ENCODE results near the gene CDK4.
"Not testable (repeated sequence)": the region's sequence is repeated elsewhere in the genome, so short reads cannot be mapped to it uniquely, and the experiment has no call there.

Gene CDK4

DNA sequence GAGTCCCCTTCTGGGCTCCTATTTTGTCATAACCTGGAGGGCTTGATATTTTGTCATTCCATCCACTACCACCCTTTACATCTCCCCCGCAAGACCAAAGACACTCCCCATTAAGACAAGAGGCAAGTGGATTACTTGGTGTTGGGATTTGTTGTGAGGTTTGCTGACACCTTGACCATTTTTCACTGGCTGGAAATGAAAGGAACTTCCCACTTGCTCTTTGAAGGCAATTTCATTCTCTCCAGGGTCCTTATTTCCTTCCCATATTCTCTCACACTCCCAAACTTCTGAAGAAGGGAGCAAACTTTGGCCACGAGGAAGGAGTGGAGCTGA is 28.5 kb downstream of the CDK4 start:
- ChIA-PET POLR2A (interaction anchor here (1.9 kb wide), 1 partner anchor 21 kb away, joined by 7 read pairs; the partner anchor contains the start of gene TSPAN31), CTCF (interaction anchor here (0.7 kb wide), 1 partner anchor 141 kb away, joined by 3 read pairs; no protein-coding TSS in a partner anchor)
- TF ChIP-seq FOXA1 (IDR thresholded peaks at IDR 0.05): no peak
- TF ChIP-seq SUZ12 (IDR thresholded peaks at IDR 0.05): no peak
- TF ChIP-seq FOXM1 (IDR thresholded peaks at IDR 0.05; ENCODE audit: borderline replicate concordance): no peak
- no peak for TF ChIP-seq LEF1 (IDR thresholded peaks at IDR 0.05; ENCODE audit: borderline replicate concordance)
- no peak for TF ChIP-seq ARNT (IDR thresholded peaks at IDR 0.05)
- no peak for TF ChIP-seq FOXK2 (IDR thresholded peaks at IDR 0.05)
- no peak for TF ChIP-seq TARDBP (IDR thresholded peaks at IDR 0.05)
- TF ChIP-seq ZNF384 (IDR thresholded peaks at IDR 0.05): no peak
- TF ChIP-seq CTBP1 (IDR thresholded peaks at IDR 0.05; ENCODE audit: borderline replicate concordance): no peak
- TF ChIP-seq PKNOX1 (IDR thresholded peaks at IDR 0.05): no peak
- no peak for TF ChIP-seq BHLHE40 (IDR thresholded peaks at IDR 0.05; ENCODE audit: borderline replicate concordance)
- DNase-seq (ENCODE audit: extremely low spot score): no peak

DNA sequence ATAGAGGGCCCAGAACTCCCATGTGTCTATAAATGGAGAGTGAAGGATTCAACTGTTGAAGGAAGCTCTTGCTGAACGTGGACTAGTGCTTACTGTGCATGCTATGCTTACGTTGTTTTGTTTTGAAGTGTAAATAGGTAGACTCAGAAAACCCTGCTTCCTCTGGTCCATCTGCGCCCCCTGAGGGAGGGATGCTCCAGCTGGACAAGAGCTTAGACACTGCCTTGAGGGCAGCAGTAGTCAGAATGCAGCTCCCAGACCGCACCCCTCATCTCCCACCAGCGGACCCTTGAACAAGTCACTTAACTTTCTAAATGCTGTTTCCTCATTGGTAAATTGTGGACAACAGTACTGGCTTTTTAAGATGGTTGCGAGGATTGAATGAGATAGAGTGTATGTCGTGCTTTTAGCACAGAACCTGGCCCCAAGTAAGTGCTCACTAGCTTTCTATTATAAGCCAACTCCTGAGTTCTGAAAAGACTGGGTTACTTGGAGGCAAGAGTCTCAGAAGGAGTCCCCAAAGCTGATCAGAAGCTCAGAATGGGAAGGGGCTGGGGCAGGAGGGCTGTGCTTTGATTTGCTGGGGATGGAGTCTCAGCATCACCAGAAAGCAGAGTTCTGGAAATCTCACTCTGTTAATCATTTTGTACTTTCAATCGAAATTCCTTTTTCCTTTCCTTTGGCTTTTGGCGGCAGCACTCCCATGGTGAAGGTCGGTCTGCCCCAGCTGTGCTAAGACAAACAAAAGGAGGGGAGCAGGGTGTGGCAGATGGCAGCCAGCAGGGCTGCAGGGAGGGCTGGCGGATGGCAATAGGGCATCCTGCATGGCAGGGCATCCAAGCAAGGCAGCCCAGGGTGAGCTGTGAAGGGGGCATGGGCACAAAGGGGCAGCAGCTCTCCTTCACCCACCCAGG is 29.1 kb downstream of the CDK4 start:
- ChIA-PET CTCF (interaction anchor here (0.7 to 0.8 kb wide), 3 partner anchors 18 to 140 kb away, joined by 3 to 4 read pairs (median 3); no protein-coding TSS in a partner anchor), POLR2A (interaction anchor here (0.8 to 1.9 kb wide), 2 partner anchors 22 to 49 kb away, joined by 3 to 7 read pairs; partner anchors contain the start of genes EEF1AKMT3, METTL1 and TSPAN31)
- DNase-seq (ENCODE audit: extremely low spot score): no peak
- TF ChIP-seq LEF1 (IDR thresholded peaks at IDR 0.05; ENCODE audit: borderline replicate concordance) (no peak), FOXK2 (IDR thresholded peaks at IDR 0.05) (no peak), TARDBP (IDR thresholded peaks at IDR 0.05) (no peak), ARNT (IDR thresholded peaks at IDR 0.05) (no peak), BHLHE40 (IDR thresholded peaks at IDR 0.05; ENCODE audit: borderline replicate concordance) (no peak), SUZ12 (IDR thresholded peaks at IDR 0.05) (no peak), L3MBTL2 (conservative IDR thresholded peaks at IDR 0.05) (no peak), PKNOX1 (IDR thresholded peaks at IDR 0.05) (no peak), SP1 (IDR thresholded peaks at IDR 0.05) (no peak), FOXA1 (IDR thresholded peaks at IDR 0.05) (no peak), FOXM1 (IDR thresholded peaks at IDR 0.05; ENCODE audit: borderline replicate concordance) (no peak), ZNF384 (IDR thresholded peaks at IDR 0.05) (no peak), CTBP1 (IDR thresholded peaks at IDR 0.05; ENCODE audit: borderline replicate concordance) (no peak), ELF4 (IDR thresholded peaks at IDR 0.05) (no peak), HDGF (IDR thresholded peaks at IDR 0.05; ENCODE audit: borderline replicate concordance) (no peak), NFRKB (IDR thresholded peaks at IDR 0.05) (no peak)

GRCh38 chr12:57721846-57722608 is 30.1 kb downstream of the CDK4 start:
- ChIA-PET CTCF (interaction anchor here (0.7 to 0.8 kb wide), 2 partner anchors 17 to 35 kb away, joined by 3 to 4 read pairs; no protein-coding TSS in a partner anchor), POLR2A (interaction anchor here (0.8 kb wide), 1 partner anchor 50 kb away, joined by 3 read pairs; the partner anchor contains the start of genes EEF1AKMT3 and METTL1)
- DNase-seq (ENCODE audit: extremely low spot score): not testable (repeated sequence)

- TF ChIP-seq ZNF384 (IDR thresholded peaks at IDR 0.05): no peak
- TF ChIP-seq BHLHE40 (IDR thresholded peaks at IDR 0.05; ENCODE audit: borderline replicate concordance): no peak
- ChIA-PET CTCF (no interaction called here), POLR2A (interaction anchor here (1.2 kb wide), 1 partner anchor 14 kb away, joined by 4 read pairs; no protein-coding TSS in a partner anchor)
- DNase-seq (ENCODE audit: extremely low spot score): no peak
These were observed 31.2 kb downstream of the CDK4 start for GRCh38 chr12:57720606-57721595.

GRCh38 chr12:57719777-57720605 is 32.1 kb downstream of the CDK4 start:
- CTCF ChIA-PET: no interaction called here
- POLR2A ChIA-PET: interaction anchor here (1.2 to 1.3 kb wide), 2 partner anchors 15 to 26 kb away, joined by 4 read pairs; partner anchors contain the start of gene OS9
- DNase-seq (ENCODE audit: extremely low spot score): no peak
- TF ChIP-seq FOXM1 (IDR thresholded peaks at IDR 0.05; ENCODE audit: borderline replicate concordance) (no peak), FOXA1 (IDR thresholded peaks at IDR 0.05) (no peak), NFRKB (IDR thresholded peaks at IDR 0.05) (no peak), SP1 (IDR thresholded peaks at IDR 0.05) (no peak), HDGF (IDR thresholded peaks at IDR 0.05; ENCODE audit: borderline replicate concordance) (no peak), LEF1 (IDR thresholded peaks at IDR 0.05; ENCODE audit: borderline replicate concordance) (no peak), FOXK2 (IDR thresholded peaks at IDR 0.05) (no peak), BHLHE40 (IDR thresholded peaks at IDR 0.05; ENCODE audit: borderline replicate concordance) (no peak), ARNT (IDR thresholded peaks at IDR 0.05) (no peak), ZNF384 (IDR thresholded peaks at IDR 0.05) (no peak), PKNOX1 (IDR thresholded peaks at IDR 0.05) (no peak), ELF4 (IDR thresholded peaks at IDR 0.05) (no peak)

Measured in HEK293T (cell line).